GM21576 (cell line): Measurements from ENCODE around the gene COASY.

ENCODE experiments used
- ATAC-seq: cut with Tn5 transposase; IDR thresholded peaks from one replicate; pipeline ENCODE4 v1.9.1; 2021; ENCODE audit warnings: mild to moderate bottlenecking, moderate library complexity; ENCODE audit not compliant: unreplicated experiment

The COASY gene

DNA sequence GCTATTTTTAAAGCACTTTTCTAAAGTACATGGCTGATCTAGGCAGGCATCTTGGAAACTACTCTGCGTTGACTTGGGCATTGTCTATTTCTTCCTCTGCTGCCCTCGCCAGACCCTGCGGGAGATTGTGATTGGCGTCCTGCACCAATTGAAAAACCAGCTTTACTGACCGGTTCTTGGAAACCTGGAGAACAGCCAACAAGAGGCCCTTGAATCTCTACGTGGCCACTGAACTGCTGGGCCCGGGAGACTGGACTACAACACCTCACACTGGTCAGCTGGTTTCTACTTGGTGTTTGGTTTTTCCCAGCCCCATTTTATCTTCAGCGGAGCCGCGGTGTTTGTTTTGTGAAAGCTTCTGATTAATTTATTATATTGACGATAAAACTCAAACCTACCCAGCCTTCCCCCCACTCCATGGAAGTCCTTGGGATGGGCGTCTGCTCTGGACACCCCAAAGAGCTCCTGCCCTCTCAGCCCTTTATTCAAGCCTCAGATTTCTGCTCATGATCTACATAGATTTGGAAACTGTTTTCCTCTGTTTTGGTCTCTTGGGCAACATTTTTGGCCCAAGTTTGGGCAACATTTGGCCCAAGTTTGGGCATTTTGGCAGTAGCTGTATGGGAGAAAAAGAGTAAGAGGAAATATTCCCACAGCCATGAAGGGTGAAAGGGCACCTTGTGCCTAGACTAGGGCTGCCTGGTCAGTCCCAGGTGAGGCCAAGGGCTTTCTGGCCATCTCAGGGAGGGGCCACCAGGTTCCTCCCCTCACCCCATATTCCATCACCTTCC is 9.7 kb downstream of the COASY start:
- ATAC-seq = no peak

DNA sequence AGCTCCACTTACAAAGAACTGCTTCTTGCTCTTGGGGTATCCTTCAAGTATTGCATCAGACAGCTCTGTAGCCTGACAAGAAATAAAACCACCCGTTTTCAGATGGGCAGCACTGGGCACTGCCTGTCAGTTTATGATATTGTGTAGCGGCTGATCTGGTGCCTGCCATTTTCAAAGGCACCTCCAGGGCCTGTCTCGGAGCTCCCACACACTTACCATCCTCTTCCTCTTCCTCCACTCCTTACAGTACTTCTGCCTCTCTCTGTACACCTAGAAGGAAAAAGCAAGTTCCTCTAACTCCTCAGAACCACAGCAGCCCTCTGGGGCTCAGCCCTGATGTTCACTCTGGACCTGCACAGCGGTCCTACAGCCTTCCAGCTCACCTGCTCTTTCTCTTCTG is 11.1 kb downstream of the COASY start:
- no peak for ATAC-seq

DNA sequence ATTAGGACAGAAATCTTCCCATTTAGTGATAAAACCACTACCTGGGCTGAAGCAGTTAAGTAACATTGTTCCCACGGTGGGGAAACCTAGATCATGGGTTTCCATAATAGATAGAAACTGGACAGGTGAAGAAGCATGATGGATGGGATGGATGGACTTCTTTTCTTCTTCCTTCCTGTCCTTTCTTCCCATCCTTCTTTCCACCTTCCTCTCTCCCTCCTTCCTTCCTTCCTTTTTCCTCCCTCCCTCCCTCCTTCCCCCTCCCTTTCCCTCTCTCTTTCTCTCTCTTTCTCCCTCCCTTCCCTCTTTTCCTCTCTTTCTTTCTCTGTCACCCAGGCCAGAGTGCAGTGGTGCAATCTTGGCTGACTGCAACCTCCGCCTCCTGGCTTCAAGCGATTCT is 12.5 kb downstream of the COASY start:
- no peak for ATAC-seq

DNA sequence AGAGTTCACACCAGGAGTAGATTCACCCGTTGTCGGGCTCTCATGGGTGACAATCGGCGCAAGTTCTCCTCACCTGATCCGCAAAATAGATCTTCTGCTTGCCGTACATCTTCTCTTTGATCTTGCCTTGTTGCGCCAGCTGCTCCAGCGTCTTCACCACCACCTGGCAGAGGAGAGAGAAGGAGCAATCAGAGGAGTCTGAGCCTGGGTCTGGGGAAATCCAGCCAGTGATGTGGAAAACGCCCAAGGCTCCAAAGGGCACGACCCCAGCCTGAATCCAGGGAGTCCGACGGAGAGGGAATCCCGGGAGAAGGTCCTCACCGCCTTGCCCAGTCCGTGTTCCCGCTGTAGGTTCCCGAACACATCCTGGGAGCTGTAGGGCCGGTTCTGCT is 15.2 kb downstream of the COASY start:
- ATAC-seq = no peak

DNA sequence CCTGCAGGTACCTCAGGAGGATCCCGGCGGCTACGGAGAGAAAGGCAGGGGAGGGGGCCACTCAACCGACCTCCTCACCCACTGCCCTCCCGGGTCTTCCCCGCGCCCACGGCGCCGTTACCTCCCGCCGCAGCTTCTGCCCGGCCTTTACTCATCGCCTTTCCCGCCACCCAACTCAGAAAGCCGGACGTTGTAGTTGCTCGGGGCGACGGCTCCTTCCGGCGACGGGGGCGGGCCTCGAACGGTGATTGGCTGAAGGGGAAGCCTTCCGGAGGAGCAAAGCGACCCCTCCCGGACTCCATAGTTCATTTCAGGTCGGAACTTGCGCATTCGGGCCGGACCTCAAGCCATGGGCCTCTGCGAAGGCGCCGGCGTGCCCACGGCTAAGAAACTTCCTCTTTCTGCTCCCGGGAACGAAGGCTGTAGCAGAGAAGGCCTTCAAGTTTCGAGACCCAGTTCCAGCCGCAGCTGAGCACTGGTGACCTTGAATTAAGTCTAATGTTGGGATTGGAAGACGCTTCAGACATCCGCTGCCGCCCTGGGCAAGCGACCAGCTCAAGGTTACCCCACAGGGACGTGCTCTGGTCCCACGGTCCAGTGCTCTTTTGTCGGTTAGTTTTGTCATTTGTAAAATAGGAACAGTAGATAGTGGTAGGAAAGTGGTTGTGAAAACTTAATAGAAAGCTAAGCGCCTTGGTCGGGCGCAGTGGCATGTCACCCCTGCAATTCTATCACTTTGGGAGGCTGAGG is 15.8 kb downstream of the COASY start, which contains the start of gene PSMC3IP:
PSMC3IP (minus strand) TSS at position 198 of the 750 bp plus-strand sequence; CDS start at position 155, 43 bp downstream.
- ATAC-seq = peak; percentile 63

DNA sequence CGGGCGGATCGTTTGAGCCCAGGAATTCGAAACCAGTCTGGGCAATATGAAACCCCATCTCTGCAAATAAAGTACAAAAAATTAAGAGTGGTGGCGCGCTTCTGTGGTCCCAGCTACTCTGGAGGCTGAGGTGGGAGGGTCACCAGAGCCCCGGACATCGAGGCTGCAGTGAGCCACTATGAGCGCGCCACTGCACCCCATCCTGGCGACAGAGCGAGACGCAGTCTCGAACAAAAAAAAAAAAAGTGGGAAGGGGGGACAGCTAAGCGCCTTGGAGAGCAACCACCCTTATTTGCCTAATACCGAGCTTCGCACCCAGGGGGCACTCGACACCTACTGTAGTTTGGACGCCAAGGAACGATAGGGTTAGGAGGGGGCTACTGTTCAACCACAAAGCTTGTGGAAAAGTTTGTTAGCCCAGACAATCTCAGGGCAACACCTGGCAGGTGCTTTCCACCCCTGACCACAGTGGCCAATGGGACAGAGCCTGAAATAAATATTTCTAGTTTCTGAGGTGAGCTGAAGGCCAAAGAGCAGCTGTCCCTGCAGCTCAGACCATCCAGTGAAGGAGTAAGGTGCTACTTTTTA is 16.4 kb downstream of the COASY start:
- peak; percentile 45 for ATAC-seq

DNA sequence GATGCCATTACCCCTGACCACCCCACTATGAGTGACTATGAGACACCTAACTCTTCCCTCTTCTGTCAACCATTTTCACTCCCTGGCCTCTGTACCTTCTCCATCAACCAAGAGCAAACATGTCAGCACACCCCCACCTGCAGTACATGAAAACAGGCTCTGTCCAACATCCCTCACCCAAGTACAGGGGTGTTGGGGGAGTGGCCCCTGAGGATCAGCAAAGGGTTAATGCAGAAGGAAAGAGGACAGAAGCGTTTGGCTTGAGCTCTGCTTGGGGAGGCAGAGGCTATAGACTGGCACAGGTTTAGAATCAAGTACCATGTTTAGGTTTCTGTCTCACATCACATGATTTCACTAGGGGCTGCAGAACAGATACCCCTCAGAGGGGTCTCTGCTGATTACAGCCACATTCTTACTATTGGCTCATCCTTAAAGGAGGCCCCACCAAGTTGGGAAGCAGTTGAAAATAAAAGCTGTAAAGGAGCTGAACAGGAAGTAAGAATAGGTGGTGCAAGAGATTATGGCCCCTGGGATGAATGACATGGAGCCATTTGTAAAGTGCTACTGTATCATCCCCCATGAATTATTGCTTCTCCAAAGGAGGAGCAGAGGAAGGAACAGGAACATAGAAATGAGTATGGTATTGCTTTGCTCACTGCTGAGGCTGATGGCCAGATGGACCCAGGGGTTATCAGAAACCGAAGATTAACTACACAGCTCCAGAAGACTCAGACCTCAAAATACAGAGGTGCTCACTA is 18.0 kb downstream of the COASY start:
- ATAC-seq = no peak

DNA sequence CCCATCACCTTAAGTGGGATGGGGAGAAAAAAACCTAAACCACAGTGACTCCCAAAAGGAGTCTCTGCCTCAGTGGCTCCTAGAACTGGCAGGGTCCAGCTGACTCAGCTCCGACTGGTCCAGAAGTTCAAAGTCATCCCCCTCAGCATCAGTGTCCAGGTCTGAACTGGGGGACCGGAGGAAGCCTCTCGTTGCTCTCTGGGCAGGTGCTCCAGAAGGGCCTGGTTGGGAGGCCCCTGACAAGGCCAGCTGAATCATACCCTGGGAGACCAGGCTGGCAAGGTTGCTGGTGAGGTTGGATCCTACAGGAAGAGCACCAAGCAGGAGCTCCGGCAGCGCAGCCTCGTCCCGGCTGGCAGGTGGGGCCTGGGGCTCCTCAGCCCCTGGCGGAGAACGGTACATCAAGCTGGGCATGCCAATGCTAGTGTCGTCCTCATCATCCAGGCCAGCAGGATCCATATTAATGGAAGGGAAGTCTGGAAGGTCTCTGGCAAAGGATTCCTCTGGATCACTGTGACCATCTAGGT is 19.9 kb downstream of the COASY start:
- ATAC-seq = no peak

DNA sequence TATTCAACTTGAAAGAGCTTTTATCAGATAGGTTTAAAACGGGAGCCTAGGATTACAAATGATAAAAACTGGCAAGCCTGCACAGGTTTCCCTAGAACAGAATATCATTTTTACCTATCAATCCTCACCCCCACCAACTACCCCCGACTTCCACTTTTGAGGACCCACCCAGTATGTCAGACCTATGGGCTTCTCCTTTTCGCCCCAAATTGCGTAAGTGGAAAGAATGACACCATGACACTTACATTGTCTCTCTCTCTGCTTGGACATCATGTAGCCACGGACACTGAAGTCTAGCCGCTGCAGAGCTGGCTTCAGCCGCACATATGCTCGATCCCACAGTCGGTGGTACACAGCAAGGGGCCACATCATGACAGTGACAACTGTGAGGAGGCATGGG is 22.9 kb downstream of the COASY start:
- no peak for ATAC-seq

DNA sequence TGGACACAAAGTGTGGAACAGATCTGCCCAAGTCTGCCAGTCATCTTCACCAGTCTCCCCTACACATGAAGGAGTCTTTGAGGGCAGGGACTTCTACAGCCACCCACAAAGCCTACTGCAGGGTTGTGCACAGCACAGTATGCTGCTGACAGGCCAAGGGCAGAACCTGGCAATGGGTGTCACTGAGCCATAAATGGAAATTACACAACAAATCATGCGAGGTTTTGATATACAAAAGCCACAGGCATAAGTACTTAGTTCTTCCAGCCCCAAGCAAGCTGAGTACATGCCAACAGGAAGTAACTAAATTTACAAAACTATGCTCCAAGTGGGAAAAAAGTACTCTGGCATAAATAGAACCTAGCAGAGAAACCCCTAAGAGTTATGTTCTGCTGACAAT is 23.4 kb downstream of the COASY start:
- ATAC-seq = no peak

DNA sequence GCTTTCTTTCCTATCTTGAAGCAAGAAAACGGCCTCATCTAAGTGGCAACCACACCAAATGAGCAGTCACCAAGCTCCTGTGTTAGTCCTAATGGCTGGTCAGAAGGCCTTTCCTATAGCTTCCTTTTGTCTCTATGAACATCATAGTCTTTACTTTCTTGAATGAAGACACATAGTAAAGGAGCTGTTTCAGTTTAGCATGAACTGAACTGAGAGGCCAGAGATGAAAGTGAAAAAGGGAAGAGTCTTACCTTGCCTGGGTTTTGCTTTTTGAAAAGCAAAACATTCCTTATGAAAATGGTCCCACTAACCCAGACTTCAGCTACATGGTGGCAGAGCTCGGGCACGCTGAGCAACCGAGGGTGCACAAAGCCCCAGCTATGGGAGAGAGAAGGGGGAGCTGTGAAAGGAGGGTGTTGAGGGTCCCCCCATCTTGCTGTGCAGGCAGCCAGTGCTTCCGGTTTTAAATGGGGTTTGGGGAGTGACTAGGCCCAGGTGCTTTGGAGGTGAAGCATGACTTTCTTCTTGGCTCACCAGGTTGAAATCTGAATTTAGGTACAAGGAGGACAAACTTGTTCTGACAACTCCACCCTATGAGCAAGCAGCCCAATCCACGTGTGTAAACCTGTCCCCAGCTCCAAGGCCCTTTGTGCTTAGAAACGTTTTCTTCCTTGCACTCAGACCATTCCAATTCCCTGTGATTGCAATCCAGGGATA is 24.7 kb downstream of the COASY start:
- no peak for ATAC-seq

DNA sequence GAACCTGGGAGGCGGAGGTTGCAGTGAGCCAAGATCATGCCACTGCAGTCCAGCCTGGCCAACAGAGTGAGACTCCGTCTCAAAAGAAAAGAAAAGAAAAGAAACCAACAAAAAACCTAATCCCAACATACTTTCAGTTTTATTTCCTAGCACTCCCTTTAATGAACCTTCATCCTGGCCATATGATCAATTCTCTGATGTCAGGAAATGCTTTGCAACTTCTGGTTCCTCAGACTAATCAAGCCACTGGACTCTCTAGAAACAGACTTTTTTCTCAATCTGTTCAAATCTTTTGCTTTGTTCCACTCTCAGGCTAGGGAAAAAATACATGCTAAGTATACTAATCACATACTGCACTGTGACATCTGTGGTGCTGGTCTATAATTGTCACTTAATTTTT is 28.9 kb downstream of the COASY start:
- ATAC-seq = no peak

DNA sequence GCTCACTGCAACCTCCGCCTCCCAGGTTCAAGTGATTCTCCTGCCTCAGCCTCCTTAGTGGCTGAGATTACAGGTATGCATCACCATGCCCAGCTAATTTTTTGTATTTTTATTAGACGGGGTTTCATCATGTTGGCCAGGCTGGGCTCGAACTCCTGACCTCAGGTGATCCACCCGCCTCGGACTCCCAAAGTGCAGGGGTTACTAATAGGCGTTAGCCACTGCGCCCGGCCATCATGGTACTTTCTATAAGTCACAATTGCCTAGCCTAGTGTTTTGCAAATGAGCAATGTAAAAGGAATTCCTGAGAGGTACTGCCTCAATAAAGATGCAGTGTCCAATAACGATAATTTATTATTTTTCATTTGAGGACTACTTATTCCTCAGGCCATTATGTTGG is 29.5 kb downstream of the COASY start:
- ATAC-seq = no peak

DNA sequence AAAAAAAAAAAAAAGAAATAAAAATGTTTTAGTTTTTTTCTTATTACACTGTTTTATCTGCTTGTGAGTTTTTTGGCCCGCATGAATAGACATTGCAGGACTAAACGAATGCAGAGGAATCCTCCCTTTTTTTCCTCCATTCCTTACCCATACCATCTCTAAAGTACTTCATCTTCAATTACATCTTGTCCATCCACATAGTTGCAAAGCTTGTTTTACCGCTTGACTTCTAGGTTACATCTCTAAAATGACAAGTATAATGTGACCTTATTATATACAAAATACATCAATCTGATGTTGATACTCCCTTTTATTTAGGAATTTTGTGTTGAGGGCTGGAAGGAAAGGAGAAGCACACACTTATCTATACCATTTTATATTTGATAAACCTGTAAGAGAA is 34.4 kb downstream of the COASY start:
- ATAC-seq = no peak

DNA sequence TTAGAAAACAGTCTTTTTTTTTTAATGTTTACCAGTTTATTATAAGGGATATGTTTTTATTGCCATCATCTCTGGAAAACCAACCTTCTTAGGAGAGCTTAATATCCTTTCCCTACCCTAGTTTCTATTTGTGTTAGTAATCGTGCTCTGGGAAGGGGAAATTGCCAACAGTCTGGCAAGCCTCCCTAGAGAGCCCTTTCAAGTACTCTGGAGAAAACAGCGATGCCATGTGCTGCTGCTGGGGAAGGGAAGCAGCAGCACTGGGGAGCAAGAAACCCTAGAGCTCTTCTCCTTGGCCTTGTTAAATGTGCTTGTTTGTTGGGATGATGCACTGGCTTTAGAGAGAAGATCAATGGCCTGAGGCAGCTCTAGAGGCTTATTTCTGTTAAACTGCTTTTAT is 37.0 kb downstream of the COASY start:
- ATAC-seq = no peak

DNA sequence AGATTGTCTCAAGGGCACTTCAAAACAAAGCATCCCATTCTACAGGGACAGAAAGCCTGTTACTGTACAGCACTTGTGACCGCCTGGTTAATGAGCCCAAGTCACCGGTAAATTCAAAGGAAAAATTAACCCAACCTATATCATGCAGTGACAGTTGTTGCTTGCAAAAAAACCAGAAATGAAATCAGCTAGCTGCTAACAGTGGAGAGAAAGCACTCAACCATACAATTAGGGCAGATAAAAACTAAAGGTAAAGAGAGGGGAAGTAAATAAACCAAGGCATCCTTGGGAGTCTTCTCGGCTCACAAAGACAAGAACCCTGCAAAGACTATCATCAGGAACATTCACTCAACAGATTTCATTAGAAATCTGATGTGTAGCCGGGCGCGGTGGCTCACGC is 41.4 kb downstream of the COASY start:
- ATAC-seq = no peak

DNA sequence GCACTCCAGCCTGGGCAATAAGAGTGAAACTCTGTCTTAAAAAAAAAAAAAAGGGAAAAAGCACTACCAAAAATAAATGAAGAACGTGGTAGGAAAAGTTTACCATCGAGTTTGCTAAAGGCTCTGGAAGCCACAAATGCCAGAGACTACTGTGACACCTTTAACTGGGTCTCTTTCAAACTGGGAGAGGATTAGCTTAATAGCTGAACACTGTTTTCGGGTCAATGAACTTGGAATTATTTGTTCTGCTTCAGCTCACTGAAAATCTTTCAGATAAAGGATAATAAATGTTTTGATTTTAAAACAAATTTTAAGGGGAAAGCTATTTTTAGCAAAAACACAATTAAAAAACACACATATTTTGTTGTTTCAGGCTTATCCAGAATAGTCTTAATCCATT is 45.8 kb downstream of the COASY start:
- no peak for ATAC-seq

DNA sequence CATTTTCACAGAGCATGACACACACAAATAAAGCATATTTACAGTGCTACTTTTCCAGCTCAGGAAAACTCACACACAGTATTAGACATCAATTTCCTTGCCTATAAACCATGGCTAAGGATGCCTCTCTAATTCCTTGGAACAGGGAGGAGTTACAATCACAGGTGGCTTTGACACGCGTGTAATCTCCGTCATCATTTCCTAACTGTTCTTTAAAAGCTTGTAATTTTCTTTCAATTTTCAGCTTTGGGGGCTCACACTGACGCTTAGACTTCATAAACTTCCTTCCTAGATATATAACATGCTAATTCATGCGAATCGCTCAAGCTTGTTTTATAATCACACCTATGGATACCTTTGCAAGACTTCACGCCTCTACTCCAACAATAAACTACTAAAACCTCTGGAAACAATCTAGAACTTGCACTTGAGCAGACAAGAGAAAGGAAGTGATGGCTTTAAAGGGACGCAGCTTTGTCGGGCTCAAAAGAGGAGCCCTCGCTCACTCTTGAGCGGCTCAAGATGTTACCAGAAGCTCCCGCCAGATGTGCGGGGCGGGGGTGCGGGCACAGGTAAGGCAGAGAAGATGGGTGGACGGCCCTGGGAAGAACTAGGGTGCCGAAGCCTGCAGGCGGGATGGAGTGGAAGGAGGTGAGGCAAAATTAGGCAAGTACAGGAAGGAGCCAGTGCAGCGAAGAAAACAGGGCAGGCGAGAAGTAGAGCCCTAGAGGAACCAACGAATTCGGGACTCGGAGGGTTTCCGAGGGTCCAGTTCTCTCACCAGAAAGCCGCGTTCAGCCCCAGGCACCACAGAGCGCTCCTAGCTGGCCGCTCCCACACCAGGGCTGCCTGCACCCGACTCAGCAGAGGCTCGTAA is 46.6 kb downstream of the COASY start:
- no peak for ATAC-seq

DNA sequence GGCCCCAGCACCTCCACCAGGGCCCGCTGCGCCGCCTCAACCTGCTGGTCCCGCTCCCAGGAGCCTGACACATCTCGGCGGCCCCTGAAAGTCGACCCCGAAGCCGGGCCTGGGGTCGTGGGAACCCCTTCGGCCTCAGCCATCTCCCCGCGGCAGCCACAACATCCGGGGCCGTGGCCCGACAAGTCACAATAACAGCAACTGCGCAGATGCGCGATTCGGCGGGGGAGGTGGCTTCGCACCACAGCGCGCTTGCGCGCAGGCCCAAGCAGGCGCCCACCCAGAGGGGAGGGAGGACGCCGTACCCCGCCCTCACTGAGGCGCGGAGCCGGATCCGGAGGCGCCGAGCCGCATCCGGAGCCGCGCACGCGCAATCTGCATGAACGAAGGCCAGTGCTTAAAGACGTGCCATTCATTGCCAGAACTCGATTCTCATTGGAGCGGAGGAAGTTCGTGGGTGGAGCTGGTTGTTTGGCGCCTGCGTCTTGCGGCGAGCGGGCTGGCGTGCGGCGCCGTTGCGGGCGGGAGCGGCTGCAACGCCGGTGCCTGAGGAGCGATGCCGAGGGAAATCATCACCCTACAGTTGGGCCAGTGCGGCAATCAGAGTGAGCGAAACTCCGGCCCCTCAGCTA is 47.4 kb downstream of the COASY start, which contains the start of the genes RETREG3 and TUBG1:
RETREG3 (minus strand) TSS at position 193 of the 632 bp plus-strand sequence; CDS start at position 143, 50 bp downstream.
TUBG1 (plus strand) TSS at position 502 of the 632 bp plus-strand sequence; CDS start at position 557, 55 bp downstream.
- peak; percentile 81 for ATAC-seq
